ENCODE measurements around the gene SAMD1. TPM values are rescaled to one million over a fixed set of nuclear protein-coding genes. Genes with fewer than 3 reads are reported as not detected.

The SAMD1 gene
- total RNA-seq, 2 experiments from 2014 or later: 124 to 128 TPM

DNA sequence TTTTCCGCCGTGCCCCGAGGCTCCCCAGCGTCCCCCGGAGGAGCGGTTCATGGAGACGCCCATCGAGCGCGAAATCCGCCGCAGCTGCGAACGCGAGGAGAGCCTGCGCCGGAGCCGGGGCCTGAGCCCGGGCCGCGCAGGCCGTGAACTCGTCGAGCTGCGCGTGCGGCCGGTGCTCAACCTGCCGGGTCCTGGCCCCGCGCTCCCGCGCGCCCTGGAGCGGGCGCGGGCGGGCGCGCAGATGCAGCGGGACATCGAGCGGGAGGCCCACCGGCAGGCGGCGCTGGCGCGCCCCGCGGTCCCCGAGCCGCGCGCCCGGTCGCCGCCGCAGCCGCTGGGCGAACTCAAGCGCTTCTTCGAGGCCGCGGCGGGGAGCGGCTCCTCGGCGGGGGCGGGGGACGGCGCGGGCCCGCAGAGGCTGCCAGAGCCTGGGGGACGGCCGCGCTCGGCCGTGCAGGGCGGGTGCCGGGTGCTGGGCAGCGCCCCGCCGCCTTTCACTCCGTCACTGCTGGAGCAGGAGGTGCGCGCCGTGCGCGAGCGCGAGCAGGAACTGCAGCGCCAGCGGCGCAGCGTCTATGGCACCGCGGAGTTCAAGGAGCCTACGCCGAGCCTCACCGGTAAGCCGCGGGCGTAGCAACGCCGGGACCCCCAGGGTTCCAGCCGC is 17.2 kb downstream of the SAMD1 start:
- Histone ChIP-seq H3K4me2 (ENCODE audit: low read length) (peak overlapping the region; percentile 97), H3K9me3 (ENCODE audit: low read length) (no peaks in the 10 kb centered on the region), H3K9me2 (ENCODE audit: insufficient read depth, low read length) (no peaks in the 10 kb centered on the region), H2AFZ (ENCODE audit: low read length) (peak overlapping the region; percentile 76), H3K79me2 (ENCODE audit: insufficient read depth, low read depth, low read length) (no peaks in the 10 kb centered on the region), H3K27ac (ENCODE audit: low read depth, low read length, poor library complexity, severe bottlenecking) (peak overlapping the region; percentile 62), H3K4me3 (ENCODE audit: low read depth, low read length, poor library complexity, severe bottlenecking) (peak overlapping the region; percentile 76), H4K20me1 (ENCODE audit: insufficient read depth, low read length) (no peaks in the 10 kb centered on the region), H3K4me1 (ENCODE audit: insufficient read depth, low read length, poor library complexity, severe bottlenecking) (peaks cover 29% of the 10 kb centered on the region), H3K36me3 (ENCODE audit: insufficient read depth, low read length) (no peaks in the 10 kb centered on the region)
- TF ChIP-seq EZH2phosphoT487 (IDR thresholded peaks at IDR 0.05; ENCODE audit: borderline replicate concordance, low read depth, low read length): no peak
- TF ChIP-seq, protein P1, sequence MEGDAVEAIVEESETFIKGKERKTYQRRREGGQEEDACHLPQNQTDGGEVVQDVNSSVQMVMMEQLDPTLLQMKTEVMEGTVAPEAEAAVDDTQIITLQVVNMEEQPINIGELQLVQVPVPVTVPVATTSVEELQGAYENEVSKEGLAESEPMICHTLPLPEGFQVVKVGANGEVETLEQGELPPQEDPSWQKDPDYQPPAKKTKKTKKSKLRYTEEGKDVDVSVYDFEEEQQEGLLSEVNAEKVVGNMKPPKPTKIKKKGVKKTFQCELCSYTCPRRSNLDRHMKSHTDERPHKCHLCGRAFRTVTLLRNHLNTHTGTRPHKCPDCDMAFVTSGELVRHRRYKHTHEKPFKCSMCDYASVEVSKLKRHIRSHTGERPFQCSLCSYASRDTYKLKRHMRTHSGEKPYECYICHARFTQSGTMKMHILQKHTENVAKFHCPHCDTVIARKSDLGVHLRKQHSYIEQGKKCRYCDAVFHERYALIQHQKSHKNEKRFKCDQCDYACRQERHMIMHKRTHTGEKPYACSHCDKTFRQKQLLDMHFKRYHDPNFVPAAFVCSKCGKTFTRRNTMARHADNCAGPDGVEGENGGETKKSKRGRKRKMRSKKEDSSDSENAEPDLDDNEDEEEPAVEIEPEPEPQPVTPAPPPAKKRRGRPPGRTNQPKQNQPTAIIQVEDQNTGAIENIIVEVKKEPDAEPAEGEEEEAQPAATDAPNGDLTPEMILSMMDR (conservative IDR thresholded peaks at IDR 0.05; ENCODE audit: low read length): no peak; the same call in 1 of the 2 replicates
- CTCF ChIA-PET (ENCODE audit: unreplicated experiment): no interaction called here
- intact Hi-C loops (cut with micrococcal nuclease; ENCODE audit: unreplicated experiment): loop anchor here (1.0 to 10.0 kb wide), 4 partner anchors 16 to 479 kb away; partner anchors contain the start of gene ASF1B
- POLR2A ChIA-PET: interaction anchor here (0.5 kb wide), 1 partner anchor 142 kb away, joined by 3 read pairs; no protein-coding TSS in a partner anchor
- BruUV-seq (replicated peaks): no TSS peak
- DNase-seq (ENCODE audit: low spot score): peak; percentile 88

DNA sequence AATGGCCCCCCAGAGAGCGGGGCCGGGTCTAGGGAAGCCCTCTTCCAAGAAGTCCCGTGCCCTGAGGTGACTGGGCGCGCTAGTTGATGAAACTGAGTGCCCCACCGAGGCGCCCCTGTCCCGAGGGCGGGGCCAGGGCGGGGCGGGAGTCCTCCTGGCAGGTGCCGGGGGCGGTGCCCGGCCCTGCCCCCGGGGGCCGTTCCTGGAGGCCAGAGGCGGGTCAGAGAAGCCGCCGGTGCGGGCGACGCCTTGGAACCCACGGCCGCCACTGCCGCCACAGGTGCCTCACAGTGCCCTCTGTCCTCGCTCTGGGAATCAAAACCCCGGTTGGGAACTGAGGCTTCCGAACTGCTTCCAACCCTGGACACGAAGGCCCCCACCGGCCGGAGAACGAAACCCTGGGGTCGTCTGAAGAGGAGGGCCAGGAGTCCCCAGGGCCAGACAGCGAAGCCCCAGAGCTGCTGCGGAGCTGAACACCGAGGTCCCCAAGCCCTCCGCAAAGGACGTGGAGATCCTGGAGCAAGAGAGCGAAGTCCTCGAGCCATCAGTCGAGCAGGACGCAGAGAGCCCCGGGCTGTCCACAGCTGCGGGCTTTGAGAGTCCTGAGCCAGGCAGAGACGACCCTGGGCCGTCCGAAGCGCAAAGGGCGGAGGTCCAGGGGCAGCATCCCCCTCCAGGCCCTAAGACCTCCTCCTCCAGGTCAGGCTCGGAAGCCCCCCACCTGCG is 17.9 kb downstream of the SAMD1 start, which contains the start of gene MISP3:
Gene MISP3, plus strand, starts transcription at position 252 of the 726 bp plus-strand sequence. CDS start 524 bp downstream, outside the sequence.
- no peaks in the 10 kb centered on the region for H4K20me1 ChIP-seq (ENCODE audit: insufficient read depth, low read length)
- H3K4me1 ChIP-seq (ENCODE audit: insufficient read depth, low read length, poor library complexity, severe bottlenecking): peaks cover 26% of the 10 kb centered on the region
- no peaks in the 10 kb centered on the region for H3K9me2 ChIP-seq (ENCODE audit: insufficient read depth, low read length)
- no peaks in the 10 kb centered on the region for H3K9me3 ChIP-seq (ENCODE audit: low read length)
- ChIA-PET POLR2A (no interaction called here), CTCF (ENCODE audit: unreplicated experiment) (interaction anchor here (1.5 kb wide), 1 partner anchor 17 kb away, joined by 3 read pairs; no protein-coding TSS in a partner anchor)
- TF ChIP-seq, protein P1 (conservative IDR thresholded peaks at IDR 0.05; ENCODE audit: low read length): no peak
- TF ChIP-seq EZH2phosphoT487 (IDR thresholded peaks at IDR 0.05; ENCODE audit: borderline replicate concordance, low read depth, low read length): no peak
- no TSS peak for BruUV-seq (replicated peaks)
- peak within 1 kb of the TSS; percentile 97 for H3K4me2 ChIP-seq (ENCODE audit: low read length)
- intact Hi-C loops (cut with micrococcal nuclease; ENCODE audit: unreplicated experiment): loop anchor here (1.0 to 10.0 kb wide), 5 partner anchors 17 to 478 kb away; partner anchors contain the start of gene ASF1B
- H3K36me3 ChIP-seq (ENCODE audit: insufficient read depth, low read length): no peaks in the 10 kb centered on the region
- no peaks in the 10 kb centered on the region for H3K79me2 ChIP-seq (ENCODE audit: insufficient read depth, low read depth, low read length)
- H2AFZ ChIP-seq (ENCODE audit: low read length): peak within 1 kb of the TSS; percentile 76
- peak within 1 kb of the TSS; percentile 62 for H3K27ac ChIP-seq (ENCODE audit: low read depth, low read length, poor library complexity, severe bottlenecking)
- DNase-seq (ENCODE audit: low spot score): peak; percentile 49
- H3K4me3 ChIP-seq (ENCODE audit: low read depth, low read length, poor library complexity, severe bottlenecking): peak within 1 kb of the TSS; percentile 76
